GM18505 (cell line): ENCODE data around the gene ICOS.
"Not testable (repeated sequence)": the region's sequence is repeated elsewhere in the genome, so short reads cannot be mapped to it uniquely, and the experiment has no call there.

Experiments used
- ATAC-seq: cut with Tn5 transposase; IDR thresholded peaks from one replicate; pipeline ENCODE4 v1.9.1; 2021; ENCODE audit not compliant: unreplicated experiment
- POLR2A ChIP-seq: IDR thresholded peaks from 4 replicates; pipeline ENCODE4 v1.6.1; 2011; ENCODE audit warnings: borderline replicate concordance; ENCODE audit not compliant: insufficient read depth, insufficient read length; ENCODE audit errors: extremely low read depth

Gene ICOS

DNA sequence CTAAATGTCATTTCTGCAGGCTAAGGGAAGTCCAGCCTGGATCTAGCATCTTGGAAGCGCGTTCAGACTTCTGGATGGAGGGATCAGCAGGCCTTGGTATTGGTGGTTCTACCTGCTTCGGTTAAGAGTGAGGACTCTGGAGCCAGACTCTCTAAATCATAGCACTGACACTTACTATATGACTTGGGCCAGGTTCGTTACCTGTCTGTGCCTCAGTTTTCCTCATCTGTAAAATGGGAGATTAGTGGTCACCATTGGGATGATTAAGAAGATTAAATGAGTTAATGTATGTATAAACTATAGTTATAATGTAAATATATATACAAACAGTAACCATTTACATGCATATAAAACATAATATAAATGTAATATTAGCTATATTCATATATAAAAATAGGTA is 995 bp upstream of the ICOS start:
- no peak for ATAC-seq
- no peak for TF ChIP-seq POLR2A

GRCh38 chr2:203936949-203937348 is 386 bp downstream of the ICOS start:
- ATAC-seq: no peak
- no peak for TF ChIP-seq POLR2A

DNA sequence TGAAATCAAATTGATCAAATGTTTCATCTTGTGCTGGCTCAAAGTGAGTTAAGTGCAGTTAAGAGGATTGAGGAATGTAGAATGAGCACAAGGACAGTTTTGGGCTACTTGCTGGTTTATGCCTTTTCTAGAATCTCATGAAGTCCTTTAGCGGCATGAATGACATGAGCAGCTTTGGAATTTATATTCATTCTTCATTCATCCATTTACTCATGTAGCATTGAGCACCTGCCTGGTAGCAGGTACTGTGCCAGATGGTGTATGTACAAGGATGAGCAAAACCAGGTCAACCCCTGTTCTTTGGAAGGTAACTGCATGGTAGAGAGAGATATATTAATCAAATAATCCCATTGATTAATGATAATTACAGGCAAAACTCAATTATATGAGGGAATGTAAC is 1.2 kb downstream of the ICOS start:
- no peak for TF ChIP-seq POLR2A

GRCh38 chr2:203940039-203940438 is 3.5 kb downstream of the ICOS start:
- no peak for TF ChIP-seq POLR2A
- ATAC-seq: no peak

More for the DNA sequence above, 1.2 kb downstream of the ICOS start:
- ATAC-seq: no peak

DNA sequence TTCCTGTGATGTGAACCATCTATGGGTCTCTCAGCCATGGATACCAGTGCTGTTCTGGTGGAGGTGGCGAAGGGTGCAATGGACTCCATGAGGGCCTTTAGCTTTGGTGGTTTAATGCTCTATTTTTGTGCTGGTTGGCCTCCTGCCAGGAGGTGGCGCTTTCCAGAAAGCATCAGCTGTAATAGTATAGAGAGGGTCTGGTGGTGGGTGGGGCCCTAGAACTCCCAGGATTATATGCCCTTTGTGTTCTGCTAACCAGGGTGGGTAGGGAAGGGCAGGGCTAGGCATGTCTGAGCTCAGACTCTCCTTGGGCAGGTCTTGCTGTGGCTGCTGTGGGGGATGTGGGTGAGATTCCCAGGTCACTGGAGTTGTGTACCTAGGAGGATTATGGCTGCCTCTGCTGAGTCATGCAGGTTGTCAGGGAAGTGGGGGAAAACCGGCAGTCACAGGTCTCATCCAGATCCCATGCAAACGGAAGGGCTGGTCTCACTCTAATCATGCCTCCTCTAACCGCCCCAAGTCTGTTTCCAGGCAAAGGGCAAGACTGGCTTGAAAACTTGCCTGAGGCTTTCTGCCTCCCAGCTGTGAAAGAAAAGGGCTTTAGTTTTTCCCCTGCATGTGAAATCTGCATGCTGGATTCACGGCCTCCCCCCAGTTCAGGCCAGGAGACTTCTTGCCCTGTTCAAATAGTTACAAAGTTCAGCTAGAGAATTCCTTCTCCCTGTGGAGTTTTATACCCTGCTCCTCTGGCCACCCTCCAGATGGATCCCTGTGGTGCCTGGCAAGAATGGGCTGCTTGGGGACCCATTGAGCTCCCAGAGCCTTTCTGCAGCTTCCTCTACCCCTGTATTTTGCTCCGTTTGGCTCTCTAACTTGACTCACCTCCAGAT is 7.2 kb downstream of the ICOS start:
- not testable (repeated sequence) for ATAC-seq

GRCh38 chr2:203948733-203949132 is 12.2 kb downstream of the ICOS start:
- ATAC-seq: peak; percentile 70
- no peak for TF ChIP-seq POLR2A

- ATAC-seq: peak; percentile 15
- TF ChIP-seq POLR2A: no peak
Measured at GRCh38 chr2:203949228-203949627, 12.7 kb downstream of the ICOS start.

- no peak for ATAC-seq
- no peak for TF ChIP-seq POLR2A
Measured at GRCh38 chr2:203951366-203951902, 14.9 kb downstream of the ICOS start.

- no peak for TF ChIP-seq POLR2A
- ATAC-seq: no peak
Measured at GRCh38 chr2:203959265-203959664, 22.7 kb downstream of the ICOS start.

- no peak for ATAC-seq
- TF ChIP-seq POLR2A: no peak
Measured at GRCh38 chr2:203959672-203960071, 23.1 kb downstream of the ICOS start.

DNA sequence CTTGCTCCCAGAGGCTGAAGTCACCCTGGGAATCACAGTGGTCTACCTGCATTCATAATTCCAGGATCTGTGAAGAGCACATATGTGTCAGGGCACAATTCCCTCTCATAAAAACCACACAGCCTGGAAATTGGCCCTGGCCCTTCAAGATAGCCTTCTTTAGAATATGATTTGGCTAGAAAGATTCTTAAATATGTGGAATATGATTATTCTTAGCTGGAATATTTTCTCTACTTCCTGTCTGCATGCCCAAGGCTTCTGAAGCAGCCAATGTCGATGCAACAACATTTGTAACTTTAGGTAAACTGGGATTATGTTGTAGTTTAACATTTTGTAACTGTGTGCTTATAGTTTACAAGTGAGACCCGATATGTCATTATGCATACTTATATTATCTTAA is 24.2 kb downstream of the ICOS start:
- no peak for TF ChIP-seq POLR2A
- no peak for ATAC-seq

DNA sequence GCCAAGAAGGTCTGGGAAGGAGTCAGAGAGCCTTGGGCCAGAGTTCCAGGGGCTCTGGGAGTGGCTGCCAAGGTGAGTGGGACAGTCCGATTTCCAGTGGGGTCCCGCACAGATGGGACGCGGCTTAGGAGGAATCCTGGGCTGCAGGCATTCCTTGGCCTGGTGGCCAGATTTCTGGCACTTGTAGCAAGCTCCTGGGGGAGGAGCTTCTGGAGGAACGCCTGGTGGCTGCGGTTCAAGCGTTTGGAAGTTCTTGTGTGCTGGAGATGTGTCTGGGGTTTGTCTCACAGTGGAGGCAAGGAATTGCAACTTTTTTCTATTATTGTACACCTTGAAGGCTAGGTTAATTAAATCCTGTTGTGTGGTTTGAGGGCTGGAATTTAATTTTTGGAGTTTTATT is 28.6 kb downstream of the ICOS start:
- ATAC-seq: not testable (repeated sequence)

DNA sequence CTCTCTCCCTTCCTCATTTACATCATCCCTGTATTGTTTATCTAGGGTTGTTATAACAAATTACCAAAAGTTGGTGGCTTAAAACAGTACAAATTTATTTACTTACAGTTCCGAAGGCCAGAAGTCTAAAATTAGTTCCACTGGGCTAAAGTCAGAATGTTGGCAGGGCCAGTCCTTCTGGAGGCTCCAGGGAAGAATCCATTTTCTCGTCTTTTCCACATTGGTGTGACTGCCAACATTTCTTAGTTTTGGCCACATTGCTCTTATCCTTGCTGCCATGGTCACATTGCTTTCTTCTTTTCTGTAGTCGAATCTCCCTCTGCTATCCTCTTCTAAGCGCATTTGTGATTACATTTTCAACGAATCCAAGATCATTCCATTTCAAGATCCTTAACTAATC is 34.7 kb downstream of the ICOS start:
- no peak for TF ChIP-seq POLR2A
- ATAC-seq: no peak

GRCh38 chr2:203972066-203972465 is 35.5 kb downstream of the ICOS start:
- ATAC-seq: no peak
- no peak for TF ChIP-seq POLR2A
